K562 (cell line): Measurements from ENCODE around the gene DOK3. TPM values are rescaled to one million over a fixed set of nuclear protein-coding genes. Genes with fewer than 3 reads are reported as not detected.

Source experiments
- ASH1L ChIP-seq: fragments of 450-650 bp; IDR thresholded peaks from 2 replicates; pipeline ENCODE4 v1.6.1; 2018; ENCODE audit warnings: borderline replicate concordance, mild to moderate bottlenecking, low read depth; ENCODE audit not compliant: partially characterized antibody
- GTF3C2 ChIP-seq: IDR thresholded peaks from 3 replicates; pipeline ENCODE4 v1.6.1; 2011; ENCODE audit warnings: borderline replicate concordance, mild to moderate bottlenecking, moderate library complexity; ENCODE audit not compliant: insufficient read length; ENCODE audit errors: extremely low read depth
- HOMEZ ChIP-seq: fragments of 250-450 bp; sonication (Bioruptor Pico); IDR thresholded peaks from 2 replicates; pipeline ENCODE4 v1.4.0; 2020; ENCODE audit warnings: mild to moderate bottlenecking, moderate library complexity
- ID3 ChIP-seq, 2 experiments: fragments of 250-450 bp in 1 of 2; fragments of 450-650 bp in 1 of 2; sonication (Bioruptor Pico) in 1 of 2; IDR thresholded peaks; 2 replicates each; pipeline versions ENCODE4 v1.6.1 to v1.8.0; 2016 to 2021; ENCODE audit warnings: mild to moderate bottlenecking in 2 of 2, moderate library complexity in 2 of 2, missing compliant biosample characterization in 1 of 2, missing genetic modification characterization in 1 of 2
- MAFF ChIP-seq: IDR thresholded peaks from 2 replicates; pipeline ENCODE4 v1.6.1; 2012; ENCODE audit warnings: low read length, improper control_type of control experiment
- NFIC ChIP-seq: fragments of 450-650 bp; IDR thresholded peaks from 2 replicates; pipeline ENCODE4 v1.6.1; 2017; ENCODE audit warnings: mild to moderate bottlenecking, inconsistent platforms
- NFRKB ChIP-seq: fragments of 450-650 bp; IDR thresholded peaks from 2 replicates; pipeline ENCODE4 v1.6.1; 2016; ENCODE audit warnings: low read depth
- PML ChIP-seq: IDR thresholded peaks from 2 replicates; pipeline ENCODE4 v1.6.1; 2012; ENCODE audit warnings: low read length, inconsistent platforms
- POLR3G ChIP-seq: IDR thresholded peaks from 2 replicates; pipeline ENCODE4 v1.6.1; 2011; ENCODE audit not compliant: insufficient read length, insufficient replicate concordance; ENCODE audit errors: extremely low read depth
- SMARCA5 ChIP-seq: fragments of 450-650 bp; IDR thresholded peaks from 2 replicates; pipeline ENCODE4 v1.6.1; 2016
- SP2 ChIP-seq: IDR thresholded peaks from 2 replicates; pipeline ENCODE4 v1.6.1; 2011; ENCODE audit warnings: mild to moderate bottlenecking, low read depth, low read length, moderate library complexity; ENCODE audit not compliant: poor library complexity, severe bottlenecking; ENCODE audit errors: extremely low read depth
- ZBED1 ChIP-seq: IDR thresholded peaks from 2 replicates; pipeline ENCODE4 v1.6.1; 2014
- ZNF133 ChIP-seq: fragments of 250-450 bp; sonication (Bioruptor Pico); IDR thresholded peaks from 2 replicates; pipeline ENCODE4 v1.4.0; 2020; ENCODE audit warnings: mild to moderate bottlenecking
- ZNF280A ChIP-seq: fragments of 450-650 bp; IDR thresholded peaks from 2 replicates; pipeline ENCODE4 v1.6.1; 2018; ENCODE audit warnings: mild to moderate bottlenecking, low read depth; ENCODE audit not compliant: partially characterized antibody
- ZNF384 ChIP-seq: IDR thresholded peaks from 2 replicates; pipeline ENCODE4 v1.6.1; 2012; ENCODE audit warnings: low read depth, low read length, improper control_type of control experiment
- ZNF592 ChIP-seq: fragments of 450-650 bp; IDR thresholded peaks from 2 replicates; pipeline ENCODE4 v1.6.1; 2017; ENCODE audit warnings: antibody characterized with exemption, mild to moderate bottlenecking
- polyA plus RNA-seq, 8 experiments: library from polyadenylated mRNA; depleted of rRNA in 4 of 8; stranded (reverse) in 5 of 8; unstranded in 3 of 8; fragments of >200 nt; fragmentation: Nextera tagmentation in 2 of 8; fragmentation: Illumina TruSeq in 1 of 8; extraction: Ambion mirVana in 2 of 8; extraction: Trizol in 1 of 8; gene quantifications; 2 replicates each; pipeline versions ENCODE4 v1.2.1 to v1.2.3, GENCODE V29; 2011 to 2014; ENCODE audit warnings: inconsistent platforms in 1 of 8, missing spikeins in 1 of 8
- total RNA-seq, 7 experiments: library from RNA; depleted of rRNA in 6 of 7; stranded (reverse); fragments of >200 nt in 6 of 7; fragmentation: Illumina TruSeq in 2 of 7; extraction: Trizol in 2 of 7; gene quantifications; 2 replicates each; pipeline versions ENCODE4 v1.2.1 to v1.2.3, GENCODE V29; 2011 to 2021; ENCODE audit warnings: low replicate concordance in 1 of 7

DOK3 gene
- total and polyA plus RNA-seq, 9 of the 15 experiments (the other 6 are each of a cell fraction or from before 2014, with no cell fraction given) = 1.3 to 23.0 (median 8.0) TPM

GRCh38 chr5:177468685-177469628 lies 40.7 kb downstream of the DOK3 start (continued):
- TF ChIP-seq GTF3C2 = no peak
- no peak for TF ChIP-seq ASH1L
- TF ChIP-seq POLR3G = no peak
- TF ChIP-seq ZNF133 (CRISPR knock-in tag) = no peak
- no peak for TF ChIP-seq PML
- TF ChIP-seq MAFF = no peak
- TF ChIP-seq ZNF280A = no peak
- TF ChIP-seq ZNF384 = no peak
- TF ChIP-seq ZNF592 = no peak
- TF ChIP-seq NFIC = no peak
- TF ChIP-seq ID3 (CRISPR knock-in tag; IDR thresholded peaks at IDR 0.05) = no peak
- no peak for TF ChIP-seq ID3 (tag; IDR thresholded peaks at IDR 0.05)
- no peak for TF ChIP-seq SMARCA5
- TF ChIP-seq SP2 = no peak
- TF ChIP-seq HOMEZ (CRISPR knock-in tag) = no peak
- TF ChIP-seq NFRKB = no peak
- no peak for TF ChIP-seq ZBED1
